Astrocyte of the cerebellum (primary cell): ENCODE results near the gene ZC3H18.

Experiments used
- DNase-seq: peaks from one replicate; pipeline ENCODE4 v3.0.0-alpha.2; 2011; ENCODE audit warnings: low read depth
- H3K4me3 ChIP-seq: 2 replicates; pipeline ENCODE4 v1.5.1; 2011; ENCODE audit warnings: mild to moderate bottlenecking, low read depth, low read length, moderate library complexity
- CTCF ChIP-seq: IDR thresholded peaks from 2 replicates; pipeline ENCODE4 v1.5.1; 2012; ENCODE audit warnings: low read length, low read depth, moderate library complexity, mild to moderate bottlenecking; ENCODE audit errors: missing control alignments
- in situ Hi-C: cut with HindIII; loops from 2 replicates; pipeline ENCODE4 v1.10.0; 2017; ENCODE audit warnings: low sequenced_read_pairs

Gene ZC3H18

GRCh38 chr16:88659160-88659559, 89.0 kb downstream of the ZC3H18 start:
- DNase-seq = no peak
- no peak overlapping the region for H3K4me3 ChIP-seq
- TF ChIP-seq CTCF = no peak
- in situ Hi-C loops = no loop called here

GRCh38 chr16:88661468-88661867, 91.3 kb downstream of the ZC3H18 start:
- in situ Hi-C loops = no loop called here
- H3K4me3 ChIP-seq = no peak overlapping the region
- DNase-seq = no peak
- TF ChIP-seq CTCF = no peak

GRCh38 chr16:88662222-88662842, 92.1 kb downstream of the ZC3H18 start:
- DNase-seq = no peak
- in situ Hi-C loops = no loop called here

GRCh38 chr16:88662843-88663606, 92.8 kb downstream of the ZC3H18 start, which contains the start of gene MVD:
TSS of gene MVD (minus strand) at chr16:88663091. CDS start at chr16:88663080, 11 bp downstream.
- in situ Hi-C loops = no loop called here
- H3K4me3 ChIP-seq = peak within 1 kb of the TSS; percentile 96
- no peak for TF ChIP-seq CTCF
- peak; percentile 95 for DNase-seq

More at GRCh38 chr16:88662222-88662842, 92.1 kb downstream of the ZC3H18 start:
- peak overlapping the region; percentile 96 for H3K4me3 ChIP-seq
- TF ChIP-seq CTCF = no peak

GRCh38 chr16:88665148-88665547, 94.9 kb downstream of the ZC3H18 start:
- in situ Hi-C loops = no loop called here
- no peak for DNase-seq
- no peak overlapping the region for H3K4me3 ChIP-seq
- TF ChIP-seq CTCF = no peak

GRCh38 chr16:88665570-88665969, 95.4 kb downstream of the ZC3H18 start:
- H3K4me3 ChIP-seq = no peak overlapping the region
- no peak for TF ChIP-seq CTCF
- in situ Hi-C loops = no loop called here
- DNase-seq = no peak
